HG02588 (cell line): ENCODE results near the gene PAQR5.
A peak's percentile ranks its signal among the peaks of the same experiment; 100 is the strongest.

Experiments used
- ATAC-seq: cut with Tn5 transposase; IDR thresholded peaks from one replicate; pipeline ENCODE4 v1.9.1; 2021; ENCODE audit warnings: mild to moderate bottlenecking, moderate library complexity; ENCODE audit not compliant: unreplicated experiment

PAQR5 gene

GRCh38 chr15:69389426-69389825 is 90.7 kb downstream of the PAQR5 start:
- ATAC-seq: no peak

DNA sequence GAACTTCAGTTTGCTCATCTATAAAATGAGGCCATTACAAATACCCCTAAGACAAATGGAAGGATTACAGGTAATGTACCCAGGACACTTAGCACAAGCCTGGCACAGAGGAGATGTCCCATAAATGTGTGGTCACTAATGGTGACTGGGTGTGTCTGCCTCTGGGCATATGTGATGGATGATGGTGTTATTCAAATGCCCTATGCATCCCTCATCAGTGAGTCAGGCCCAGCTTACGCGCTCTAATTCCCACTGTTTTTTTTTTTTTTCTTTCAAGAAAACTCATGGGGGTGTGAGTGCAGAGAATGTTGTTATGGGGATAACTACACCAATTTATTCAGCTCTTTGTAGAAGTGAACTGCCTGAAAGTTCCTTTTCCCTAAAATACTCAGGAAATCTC is 91.9 kb downstream of the PAQR5 start:
- no peak for ATAC-seq

- no peak for ATAC-seq
These were observed 92.5 kb downstream of the PAQR5 start for GRCh38 chr15:69391046-69391757.

DNA sequence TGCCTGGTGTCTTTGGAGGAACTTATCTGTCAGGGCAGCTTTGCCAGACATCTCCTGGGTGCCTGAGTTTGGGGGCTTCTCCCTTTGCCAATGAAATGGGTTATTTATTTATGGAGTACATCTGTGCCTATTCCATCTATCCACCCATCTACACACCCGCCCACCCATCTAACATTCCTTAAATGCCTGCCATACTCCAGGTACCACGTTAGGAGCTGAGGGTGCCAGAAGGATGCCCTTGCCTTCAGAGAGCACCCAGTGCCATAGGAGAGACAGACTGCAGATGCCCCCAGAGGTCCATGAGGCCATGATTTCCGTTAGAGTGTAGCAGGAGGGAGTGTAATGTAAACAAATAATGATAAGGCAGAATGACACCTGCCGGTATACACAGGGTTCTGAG is 93.6 kb downstream of the PAQR5 start:
- ATAC-seq: no peak

- ATAC-seq: no peak
These were observed 95.2 kb downstream of the PAQR5 start for GRCh38 chr15:69393831-69394491.

GRCh38 chr15:69394556-69395282 is 96.0 kb downstream of the PAQR5 start:
- peak; percentile 64 for ATAC-seq

GRCh38 chr15:69395460-69395859 is 96.7 kb downstream of the PAQR5 start:
- no peak for ATAC-seq

DNA sequence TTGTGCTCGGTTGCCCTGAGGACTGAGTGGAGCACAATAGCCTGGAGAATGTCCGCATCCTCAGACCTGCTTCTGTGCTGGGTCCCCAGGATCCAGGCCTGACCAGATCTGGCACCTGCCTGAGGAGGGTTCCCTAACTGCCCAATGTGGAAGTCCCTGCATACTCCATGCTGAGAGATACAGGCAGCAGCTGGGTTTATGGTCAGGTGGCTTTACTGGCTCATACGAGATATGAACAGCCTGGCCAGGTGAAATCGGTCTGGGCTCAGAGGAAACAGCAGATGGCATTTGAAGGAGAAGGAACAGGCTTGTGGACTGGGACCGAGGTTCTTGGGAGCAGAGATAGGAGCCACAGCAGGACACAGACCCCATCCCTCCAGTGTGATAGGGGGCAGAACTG is 97.3 kb downstream of the PAQR5 start:
- no peak for ATAC-seq

GRCh38 chr15:69398491-69398891 is 99.8 kb downstream of the PAQR5 start:
- no peak for ATAC-seq

DNA sequence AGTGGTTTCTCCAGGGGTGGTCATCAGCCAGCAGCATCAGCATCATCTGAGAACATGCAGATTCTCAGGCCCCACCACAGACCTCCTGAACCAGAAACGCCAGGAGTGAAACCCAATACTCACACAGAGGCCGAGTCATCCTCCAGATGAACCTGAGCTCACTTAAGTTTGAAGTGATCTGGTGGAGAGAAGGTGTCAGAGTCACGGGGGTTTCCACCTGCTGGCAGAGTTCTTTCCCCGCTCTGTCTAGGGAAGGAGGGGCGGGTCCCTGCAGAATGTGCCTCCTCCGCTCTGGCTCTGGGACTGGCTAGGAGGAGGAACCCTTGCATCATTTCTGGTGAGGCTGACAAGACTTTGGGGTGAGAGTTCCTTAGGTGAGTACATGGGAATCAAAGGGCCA is 102.1 kb downstream of the PAQR5 start:
- no peak for ATAC-seq

DNA sequence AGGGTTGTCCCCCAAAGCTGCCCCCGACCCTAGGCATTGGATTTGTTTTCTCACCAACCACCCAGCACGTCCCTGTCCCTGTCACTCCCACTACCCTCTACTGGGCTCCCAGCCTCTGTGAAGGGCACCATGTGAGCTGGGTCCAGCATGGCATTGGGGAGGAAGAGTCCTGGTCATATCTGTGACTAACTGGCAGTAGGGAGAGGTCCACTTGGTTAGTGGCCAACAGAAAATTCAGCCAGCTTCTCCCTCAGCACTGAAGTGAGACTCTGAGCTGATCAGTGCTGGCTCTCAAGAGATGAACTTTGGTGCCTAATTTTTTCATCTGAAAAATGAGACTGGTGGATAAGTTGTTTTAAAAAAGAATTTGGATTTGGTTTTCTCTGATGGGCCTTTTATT is 104.1 kb downstream of the PAQR5 start:
- ATAC-seq: no peak

DNA sequence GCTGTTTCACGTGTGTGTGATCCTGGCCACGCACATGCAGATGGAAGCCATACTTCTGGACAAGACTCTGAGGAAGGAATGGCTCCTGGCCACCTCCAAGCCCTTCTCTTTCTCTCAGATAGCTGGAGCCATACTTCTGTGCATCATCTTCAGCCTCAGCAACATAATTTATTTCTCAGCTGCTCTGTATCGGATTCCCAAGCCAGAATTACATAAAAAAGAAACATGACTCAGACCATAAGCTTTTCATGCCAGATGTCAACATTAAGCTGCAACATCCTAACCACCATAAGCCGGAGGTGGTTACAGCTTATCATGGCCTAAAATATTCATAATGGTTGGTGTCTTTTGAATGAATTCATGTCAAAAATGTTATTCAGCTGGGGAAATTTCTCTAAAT is 104.9 kb downstream of the PAQR5 start:
- no peak for ATAC-seq

DNA sequence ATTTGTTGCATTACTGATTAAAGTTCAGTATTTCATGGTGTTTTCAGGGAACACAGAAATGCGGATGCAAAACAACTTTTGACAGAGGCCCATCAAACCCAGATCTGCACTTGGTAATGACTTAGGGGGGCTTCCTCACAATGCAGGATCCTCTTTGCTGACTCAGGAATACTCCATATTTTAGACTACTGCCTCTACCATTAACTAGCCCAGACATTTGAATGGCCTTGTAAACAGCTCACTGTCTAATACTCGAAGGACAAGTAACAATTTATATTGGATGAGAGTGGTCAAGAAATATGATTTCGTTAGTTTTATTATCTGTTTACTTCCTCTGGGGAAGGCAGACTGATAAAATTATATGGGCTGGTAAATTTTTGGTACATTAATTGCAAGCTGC is 106.4 kb downstream of the PAQR5 start:
- no peak for ATAC-seq

DNA sequence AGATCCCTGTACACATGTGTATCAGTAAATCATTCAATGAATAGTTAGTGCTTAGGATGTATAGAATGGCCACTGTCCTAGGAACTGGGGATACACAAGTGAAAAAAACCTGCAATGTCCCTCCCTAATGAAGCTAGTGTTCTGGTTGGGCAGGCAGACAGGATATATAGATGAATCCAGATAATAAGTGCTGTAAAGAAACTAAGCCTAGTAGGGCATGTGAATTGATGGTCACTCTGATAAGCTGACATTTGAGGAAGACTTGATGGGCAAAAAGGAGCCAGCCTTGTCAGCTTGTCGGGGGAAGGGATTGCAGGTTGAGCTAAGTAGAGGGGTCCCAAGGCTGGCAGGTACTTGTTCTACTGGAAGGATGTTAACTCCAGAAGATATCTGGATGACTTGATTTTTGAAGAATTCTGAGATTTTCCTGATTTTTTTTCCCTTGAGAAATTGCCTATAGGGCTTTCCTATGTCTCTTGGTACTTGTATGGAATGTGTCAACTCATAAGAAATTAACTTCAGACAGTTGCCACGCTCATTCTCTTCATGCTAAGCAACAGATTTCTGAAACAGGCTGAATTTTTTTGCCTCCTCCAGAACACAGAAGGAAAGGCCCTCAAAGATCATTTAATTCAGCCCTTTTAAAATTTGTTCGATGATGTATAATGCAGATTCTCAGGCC is 109.1 kb downstream of the PAQR5 start:
- no peak for ATAC-seq

GRCh38 chr15:69408841-69409240 is 110.1 kb downstream of the PAQR5 start:
- no peak for ATAC-seq

GRCh38 chr15:69410248-69410874 is 111.6 kb downstream of the PAQR5 start:
- no peak for ATAC-seq

DNA sequence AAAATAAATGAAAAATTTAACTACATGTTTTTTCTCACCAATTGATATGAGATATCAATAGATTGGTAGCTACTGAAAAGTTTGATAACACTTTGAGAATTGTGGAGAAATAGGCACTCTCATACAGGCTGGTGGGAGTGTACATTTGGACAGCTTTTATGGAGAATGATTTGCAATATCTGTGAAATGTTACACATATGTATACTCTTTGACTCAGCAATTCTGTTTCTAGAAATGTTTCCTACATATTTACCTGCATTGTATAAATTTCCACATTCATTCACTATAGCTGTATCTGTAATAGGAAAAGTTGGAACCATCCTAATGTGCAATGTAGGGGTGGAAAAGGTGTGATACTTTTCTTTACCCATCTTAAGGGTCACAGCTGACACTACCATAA is 113.6 kb downstream of the PAQR5 start:
- ATAC-seq: no peak

DNA sequence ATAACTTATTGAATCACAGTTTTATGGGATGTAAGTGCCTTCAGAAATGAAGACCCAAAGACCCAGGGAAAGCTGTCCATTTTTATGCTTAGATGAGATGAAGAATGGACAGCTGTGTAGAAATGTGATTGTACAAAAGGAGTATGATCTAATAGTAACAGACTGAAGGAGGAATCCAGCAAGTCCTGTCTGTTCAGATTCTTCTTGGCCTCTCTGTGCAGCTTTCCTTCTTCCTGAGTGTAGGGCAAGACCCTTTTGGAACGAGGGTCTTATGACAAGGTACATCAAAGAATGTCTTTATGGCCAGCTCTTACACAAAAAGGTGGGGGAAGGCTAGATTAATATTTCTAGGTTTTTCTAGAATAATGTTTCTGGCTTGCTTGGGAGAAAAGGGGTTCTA is 114.0 kb downstream of the PAQR5 start:
- no peak for ATAC-seq

DNA sequence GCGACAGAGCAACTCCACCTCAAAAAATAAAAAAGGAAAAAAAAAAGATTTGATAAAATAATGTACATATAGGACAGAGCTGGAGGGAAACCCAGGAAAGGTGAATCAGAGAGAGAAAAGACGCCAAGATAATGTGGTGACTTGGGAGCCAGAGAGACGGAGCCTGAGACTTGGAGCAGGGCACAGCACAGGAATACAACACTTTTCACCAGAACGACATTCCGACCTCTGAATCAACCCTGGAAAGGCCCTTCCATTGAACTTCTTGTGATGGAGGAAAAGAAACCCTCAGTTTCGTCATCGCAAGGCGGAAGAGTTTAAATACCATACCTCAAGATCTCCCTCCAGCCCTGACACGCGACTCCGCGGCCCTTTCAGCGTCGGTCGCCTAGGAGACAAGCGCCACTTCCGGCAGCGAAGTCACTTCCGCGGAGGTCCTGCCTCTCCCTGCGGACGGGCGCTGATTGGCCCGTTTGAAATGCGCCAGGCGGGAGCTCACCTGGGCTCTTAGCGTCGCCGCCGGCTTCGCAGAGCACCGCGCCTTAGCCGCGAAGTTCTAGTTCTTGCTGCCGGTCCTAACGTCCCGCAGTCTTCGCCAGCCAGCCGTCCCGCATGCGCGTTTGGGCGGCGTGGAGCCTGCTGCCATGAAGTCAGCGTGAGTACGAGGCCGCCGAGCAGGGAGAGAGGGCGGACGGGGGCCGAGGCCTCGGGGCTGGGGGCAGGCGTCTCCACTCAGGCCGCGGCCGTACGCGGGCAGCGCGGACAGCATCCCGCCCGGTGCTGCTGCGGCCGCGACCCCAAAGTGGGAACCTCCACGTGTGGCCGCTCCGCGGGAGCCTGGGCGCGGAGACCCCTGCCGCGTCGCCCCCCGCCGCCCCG is 115.3 kb downstream of the PAQR5 start, which contains the start of gene KIF23:
Gene KIF23, plus strand, starts transcription at position 528 of the 879 bp plus-strand sequence. Its CDS starts 117 bp downstream, at position 645.
- ATAC-seq: peak; percentile 90

DNA sequence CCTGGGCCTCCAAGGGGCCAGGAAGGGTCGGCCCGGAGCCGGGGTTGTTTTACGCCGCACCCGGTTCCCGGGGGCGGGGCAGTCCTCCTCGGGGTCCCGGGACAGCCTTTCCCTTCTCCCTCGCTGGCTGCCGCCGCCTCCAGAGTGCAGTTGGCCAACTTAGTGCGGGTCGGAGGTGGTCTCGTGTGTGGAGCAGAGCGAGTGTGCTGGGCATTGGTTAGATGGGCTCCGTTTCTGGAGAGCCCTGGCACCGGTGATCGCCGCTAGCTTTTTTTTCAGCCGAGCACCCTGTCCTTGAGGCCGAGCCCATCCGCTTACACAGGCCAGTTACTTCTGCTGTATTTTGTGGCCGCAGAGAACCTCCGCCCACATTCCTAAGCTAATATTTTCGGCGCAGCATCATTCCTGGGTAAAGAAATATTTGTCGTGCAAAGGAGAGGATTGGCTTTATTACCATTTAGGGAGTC is 116.0 kb downstream of the PAQR5 start:
- ATAC-seq: peak; percentile 31
